COLO668 (cell line): Measurements from ENCODE around the gene FCHO2.

Source experiments
- DNase-seq: peaks from one replicate; lab custom pipeline; 2025; ENCODE audit not compliant: unreplicated experiment; lab: John Stamatoyannopoulos, UW

Gene FCHO2

GRCh38 chr5:73106335-73106734 lies 150.5 kb downstream of the FCHO2 start:
- no peak for DNase-seq

- DNase-seq = no peak
These were observed 154.3 kb downstream of the FCHO2 start for GRCh38 chr5:73110190-73110589.

GRCh38 chr5:73111536-73111935 lies 155.7 kb downstream of the FCHO2 start:
- DNase-seq = no peak

- no peak for DNase-seq
These were observed 156.5 kb downstream of the FCHO2 start for GRCh38 chr5:73112359-73112758.

GRCh38 chr5:73114044-73114688 lies 158.3 kb downstream of the FCHO2 start:
- DNase-seq = no peak

GRCh38 chr5:73115399-73116051 lies 159.7 kb downstream of the FCHO2 start:
- no peak for DNase-seq

GRCh38 chr5:73116506-73116905 lies 160.7 kb downstream of the FCHO2 start:
- DNase-seq = no peak

- no peak for DNase-seq
These were observed 161.4 kb downstream of the FCHO2 start for GRCh38 chr5:73117088-73117740.

- peak; percentile 67 for DNase-seq
These were observed 162.6 kb downstream of the FCHO2 start for GRCh38 chr5:73118391-73118973.

- peak; percentile 3 for DNase-seq
These were observed 163.8 kb downstream of the FCHO2 start for GRCh38 chr5:73119451-73120157.

GRCh38 chr5:73120222-73121118 lies 164.6 kb downstream of the FCHO2 start, which contains the start of gene TMEM171:
TMEM171 (plus strand) TSS chr5:73120575; CDS start chr5:73123374, 2,799 bp downstream.
- peak; percentile 68 for DNase-seq

GRCh38 chr5:73121119-73121463 lies 165.2 kb downstream of the FCHO2 start:
- no peak for DNase-seq

GRCh38 chr5:73122875-73123810 lies 167.3 kb downstream of the FCHO2 start:
- no peak for DNase-seq

- no peak for DNase-seq
These were observed 169.4 kb downstream of the FCHO2 start for GRCh38 chr5:73125289-73125688.

- no peak for DNase-seq
These were observed 170.5 kb downstream of the FCHO2 start for GRCh38 chr5:73126381-73126780.

- no peak for DNase-seq
These were observed 171.1 kb downstream of the FCHO2 start for GRCh38 chr5:73126957-73127356.

GRCh38 chr5:73129143-73129542 lies 173.3 kb downstream of the FCHO2 start:
- no peak for DNase-seq

GRCh38 chr5:73130811-73131210 lies 175.0 kb downstream of the FCHO2 start:
- no peak for DNase-seq

GRCh38 chr5:73131711-73132425 lies 176.0 kb downstream of the FCHO2 start:
- DNase-seq = no peak
